K562 (cell line): Measurements from ENCODE around the gene UNKL. TPM values are rescaled to one million over a fixed set of nuclear protein-coding genes. Genes with fewer than 3 reads are reported as not detected.

Experiments used
- BRCA1 ChIP-seq, 2 experiments: fragments of 450-650 bp in 1 of 2; sonication (generic) in 1 of 2; formaldehyde crosslinking in 1 of 2; IDR thresholded peaks; 2 replicates each; pipeline versions ENCODE4 v1.5.0 to v1.6.1; 2017 to 2020; ENCODE audit warnings: mild to moderate bottlenecking in 1 of 2, missing genetic modification reagents in 1 of 2
- CHD2 ChIP-seq: IDR thresholded peaks from 2 replicates; pipeline ENCODE4 v1.6.1; 2011; ENCODE audit warnings: low read depth, low read length
- EWSR1 ChIP-seq: fragments of 450-650 bp; IDR thresholded peaks from 2 replicates; pipeline ENCODE4 v1.6.1; 2018; ENCODE audit warnings: borderline replicate concordance, mild to moderate bottlenecking, low read depth, moderate library complexity; ENCODE audit not compliant: partially characterized antibody
- FOXK2 ChIP-seq, 2 experiments: fragments of 450-650 bp; IDR thresholded peaks in 1 of 2; conservative IDR thresholded peaks in 1 of 2; 2 replicates each; pipeline ENCODE4 v1.6.1; 2016; ENCODE audit warnings: low read depth in 2 of 2, mild to moderate bottlenecking in 1 of 2
- MAX ChIP-seq: sonication (generic); formaldehyde crosslinking; IDR thresholded peaks from 2 replicates; pipeline ENCODE4 v1.9.0; 2022; ENCODE audit warnings: mild to moderate bottlenecking, missing genetic modification reagents
- MNT ChIP-seq, 2 experiments: fragments of 450-650 bp; conservative IDR thresholded peaks; 2 replicates each; pipeline ENCODE4 v1.6.1; 2017; ENCODE audit warnings: mild to moderate bottlenecking in 2 of 2, moderate library complexity in 2 of 2
- MTA3 ChIP-seq: fragments of 450-650 bp; formaldehyde crosslinking; IDR thresholded peaks from 2 replicates; pipeline ENCODE4 v1.6.1; 2017; ENCODE audit warnings: mild to moderate bottlenecking, borderline replicate concordance
- NKRF ChIP-seq: fragments of 450-650 bp; IDR thresholded peaks from 2 replicates; pipeline ENCODE4 v1.6.1; 2016; ENCODE audit warnings: borderline replicate concordance
- PHF8 ChIP-seq: fragments of 200-600 bp; sonication (generic); IDR thresholded peaks from 2 replicates; pipeline ENCODE4 v1.6.1; 2012; ENCODE audit warnings: mixed run types, mild to moderate bottlenecking, inconsistent platforms, low read length, moderate library complexity, borderline replicate concordance
- POLR2G ChIP-seq: fragments of 200-400 bp; formaldehyde crosslinking; IDR thresholded peaks from 2 replicates; pipeline ENCODE4 v1.6.1; 2017; ENCODE audit warnings: low read depth, mild to moderate bottlenecking, antibody characterized with exemption, low read length, moderate library complexity
- TFE3 ChIP-seq: fragments of 450-650 bp; formaldehyde crosslinking; IDR thresholded peaks from 2 replicates; pipeline ENCODE4 v1.4.0; 2020; ENCODE audit warnings: mild to moderate bottlenecking, mixed read lengths
- TGIF2 ChIP-seq: sonication (generic); formaldehyde crosslinking; IDR thresholded peaks from 2 replicates; pipeline ENCODE4 v1.8.1; 2022; ENCODE audit warnings: mild to moderate bottlenecking, missing genetic modification reagents, moderate library complexity
- USF1 ChIP-seq: sonication (generic); formaldehyde crosslinking; IDR thresholded peaks from 2 replicates; pipeline ENCODE4 v1.9.0; 2022; ENCODE audit warnings: mild to moderate bottlenecking, missing genetic modification reagents
- VEZF1 ChIP-seq: fragments of 200-800 bp; sonication (Bioruptor generic); IDR thresholded peaks from 2 replicates; pipeline ENCODE4 v1.6.1; 2017; ENCODE audit warnings: missing genetic modification characterization, missing compliant biosample characterization
- ZBTB2 ChIP-seq: fragments of 450-650 bp; IDR thresholded peaks from 2 replicates; pipeline ENCODE4 v1.6.1; 2016; ENCODE audit warnings: antibody characterized with exemption
- polyA plus RNA-seq, 8 experiments: library from polyadenylated mRNA; depleted of rRNA in 4 of 8; stranded (reverse) in 5 of 8; unstranded in 3 of 8; fragments of >200 nt; fragmentation: Nextera tagmentation in 2 of 8; fragmentation: Illumina TruSeq in 1 of 8; extraction: Ambion mirVana in 2 of 8; extraction: Trizol in 1 of 8; gene quantifications; 2 replicates each; pipeline versions ENCODE4 v1.2.1 to v1.2.3, GENCODE V29; 2011 to 2014; ENCODE audit warnings: inconsistent platforms in 1 of 8, missing spikeins in 1 of 8
- total RNA-seq, 7 experiments: library from RNA; depleted of rRNA in 6 of 7; stranded (reverse); fragments of >200 nt in 6 of 7; fragmentation: Illumina TruSeq in 2 of 7; extraction: Trizol in 2 of 7; gene quantifications; 2 replicates each; pipeline versions ENCODE4 v1.2.1 to v1.2.3, GENCODE V29; 2011 to 2021; ENCODE audit warnings: low replicate concordance in 1 of 7

UNKL gene
- total and polyA plus RNA-seq, 9 of the 15 experiments (the other 6 are each of a cell fraction or from before 2014, with no cell fraction given) = 0.37 to 30.2 (median 5.1) TPM

GRCh38 chr16:1408171-1408837 lies 6.2 kb downstream of the UNKL start (continued):
- peak; percentile 100 for TF ChIP-seq VEZF1
- TF ChIP-seq TGIF2 (CRISPR knock-in tag) = peak; percentile 71; the same call in 1 of the 2 replicates
- TF ChIP-seq MTA3 = 0 out of 2 replicates have a peak, but pooled peaks have one; percentile 49
- TF ChIP-seq PHF8 = peak; percentile 23; the same call in 1 of the 2 replicates
- no peak for TF ChIP-seq EWSR1
- peak; percentile 97 for TF ChIP-seq USF1 (CRISPR knock-in tag)
- TF ChIP-seq CHD2 = peak; percentile 41; the same call in 1 of the 2 replicates
- peak; percentile 68; the same call in 1 of the 2 replicates for TF ChIP-seq NKRF
- TF ChIP-seq POLR2G = peak; percentile 58
- peak; percentile 83 to 88 for TF ChIP-seq MNT (conservative IDR thresholded peaks at IDR 0.05)
- no peak for TF ChIP-seq BRCA1 (IDR thresholded peaks at IDR 0.05)
- TF ChIP-seq BRCA1 (CRISPR knock-in tag; IDR thresholded peaks at IDR 0.05) = no peak
- peak; percentile 93 for TF ChIP-seq TFE3 (CRISPR knock-in tag)
- peak; percentile 59; the same call in 1 of the 2 replicates for TF ChIP-seq ZBTB2
- TF ChIP-seq FOXK2 (conservative IDR thresholded peaks at IDR 0.05 in 1 of 2, IDR thresholded peaks at IDR 0.05 in 1 of 2; ENCODE audit: low read depth in 2 of 2) = 0 out of 4 replicates have a peak, but pooled peaks of 1 of the 2 experiments have one; percentile 40
- TF ChIP-seq MAX (CRISPR knock-in tag) = peak; percentile 66
